LHCN-M2 (cell line): ENCODE results near the gene SHKBP1. TPM values are rescaled to one million over a fixed set of nuclear protein-coding genes. Genes with fewer than 3 reads are reported as not detected.
"Not testable (repeated sequence)": the region's sequence is repeated elsewhere in the genome, so short reads cannot be mapped to it uniquely, and the experiment has no call there.

ENCODE experiments used
- DNase-seq: peaks from one replicate; pipeline ENCODE4 v3.0.0-alpha.2; 2012; ENCODE audit warnings: low read depth
- total RNA-seq: library from RNA; depleted of rRNA; stranded (reverse); fragments of >200 nt; gene quantifications from 2 replicates; pipeline ENCODE4 v1.2.3, GENCODE V29; 2014

The SHKBP1 gene
- total RNA-seq, 1 experiment from 2014 or later, result 63.5 TPM

GRCh38 chr19:40582467-40582866 lies 5.8 kb downstream of the SHKBP1 start:
- DNase-seq, result no peak

- no peak for DNase-seq
Observed at GRCh38 chr19:40583283-40583682, 6.6 kb downstream of the SHKBP1 start.

DNA sequence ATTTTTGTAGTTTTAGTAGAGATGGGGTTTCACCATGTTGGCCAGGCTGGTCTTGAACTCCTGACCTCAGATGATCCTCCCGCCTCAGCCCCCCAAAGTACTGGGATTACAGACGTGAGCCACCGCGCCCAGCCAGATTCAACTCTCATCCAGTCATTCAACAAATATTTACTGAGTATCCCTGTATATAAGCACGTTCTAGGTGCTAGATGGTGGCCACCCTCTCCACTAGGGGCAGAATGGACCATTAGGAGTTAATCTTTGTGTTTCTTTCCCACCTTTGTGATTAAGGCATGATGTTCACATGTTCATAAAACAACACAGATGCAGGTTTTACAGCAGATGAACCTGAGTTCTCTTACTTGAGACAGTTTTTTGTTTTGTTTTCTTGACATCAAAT lies 7.3 kb downstream of the SHKBP1 start:
- no peak for DNase-seq

DNA sequence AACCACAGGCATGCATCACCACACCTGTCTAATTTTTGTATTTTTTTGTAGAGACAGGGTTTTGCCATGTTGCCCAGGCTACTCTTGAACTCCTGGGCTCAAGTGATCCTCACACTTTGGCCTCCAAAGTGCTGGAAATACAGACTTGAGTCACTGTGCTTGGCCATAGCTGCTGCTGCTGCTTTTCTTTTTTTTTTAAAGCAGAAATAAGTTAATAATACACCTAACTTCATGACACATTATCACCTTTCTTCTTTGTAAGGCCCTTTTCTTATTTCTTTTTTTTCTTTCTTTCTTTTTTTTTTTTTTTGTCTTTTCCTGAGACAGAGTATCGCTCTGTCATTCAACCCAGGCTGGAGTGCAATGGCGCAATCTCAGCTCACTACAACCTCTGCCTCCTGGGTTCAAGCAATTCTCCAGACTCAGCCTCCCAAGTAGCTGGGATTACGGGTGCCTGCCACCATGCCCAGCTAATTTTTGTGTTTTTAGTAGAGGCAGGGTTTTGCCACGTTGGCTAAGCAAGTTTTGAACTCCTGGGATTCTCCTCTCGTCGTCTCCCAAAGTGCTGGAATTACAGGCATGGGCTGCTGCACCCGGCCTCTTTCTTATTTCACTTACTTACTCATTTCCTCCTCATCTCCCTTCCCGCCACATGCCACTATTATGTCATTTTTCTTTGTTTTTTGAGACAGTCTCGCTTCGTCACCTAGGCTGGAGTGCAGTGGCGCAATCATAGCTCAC lies 8.7 kb downstream of the SHKBP1 start:
- peak; percentile 64 for DNase-seq

DNA sequence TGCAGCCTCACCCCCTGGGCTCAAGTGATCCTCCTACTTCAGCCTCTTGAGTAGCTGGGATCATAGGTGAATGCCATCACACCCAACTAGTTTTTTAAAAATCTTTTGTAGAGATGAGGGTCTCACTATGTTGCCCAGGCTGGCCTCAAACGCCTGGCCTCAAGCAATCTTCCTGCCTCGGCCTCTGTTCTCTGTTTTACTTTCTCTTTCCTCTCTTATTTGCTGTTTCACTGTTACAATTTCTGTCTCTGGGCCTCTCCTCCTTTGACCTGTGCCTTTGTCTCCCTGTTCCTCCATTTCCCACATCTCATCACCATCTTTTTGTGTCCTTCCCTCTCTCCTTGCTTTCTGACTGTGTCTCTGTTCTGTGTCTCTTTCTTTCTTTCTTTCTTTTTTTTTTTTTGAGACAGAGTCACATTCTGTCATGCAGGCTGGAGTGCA lies 9.3 kb downstream of the SHKBP1 start:
- DNase-seq, result no peak

- no peak for DNase-seq
Observed at GRCh38 chr19:40586611-40587010, 9.9 kb downstream of the SHKBP1 start.

- peak; percentile 72 for DNase-seq
Observed at GRCh38 chr19:40588110-40588854, 11.6 kb downstream of the SHKBP1 start.

DNA sequence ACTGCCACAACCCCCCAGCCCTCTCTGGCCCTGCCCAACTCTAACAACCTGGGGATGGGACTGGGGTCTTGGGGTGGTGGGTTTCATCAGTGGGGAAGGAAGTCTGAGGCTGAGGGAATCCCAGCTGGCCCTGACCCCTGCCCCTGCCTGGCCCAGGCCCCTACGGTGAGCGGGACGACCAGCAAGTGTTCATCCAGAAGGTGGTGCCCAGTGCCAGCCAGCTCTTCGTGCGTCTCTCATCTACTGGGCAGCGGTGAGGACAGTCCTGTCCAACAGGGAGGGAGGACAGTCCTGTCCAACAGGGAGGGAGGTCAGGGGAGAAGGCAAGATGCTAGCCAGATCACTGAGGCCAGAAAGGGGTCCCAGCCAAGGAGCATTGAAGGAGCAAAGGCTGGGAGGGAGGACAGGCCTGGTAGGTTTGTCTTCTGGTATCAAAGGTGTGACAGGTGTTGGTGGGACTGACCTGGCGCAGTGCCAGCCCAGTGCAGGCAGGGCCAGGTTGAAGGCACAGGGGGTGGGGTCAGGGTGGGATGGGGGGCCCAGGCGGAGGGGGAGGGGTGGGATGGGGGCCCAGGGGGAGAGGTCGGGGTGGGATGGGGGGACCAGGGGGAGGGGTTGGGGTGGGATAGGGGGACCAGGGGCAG lies 12.4 kb downstream of the SHKBP1 start:
- no peak for DNase-seq

DNA sequence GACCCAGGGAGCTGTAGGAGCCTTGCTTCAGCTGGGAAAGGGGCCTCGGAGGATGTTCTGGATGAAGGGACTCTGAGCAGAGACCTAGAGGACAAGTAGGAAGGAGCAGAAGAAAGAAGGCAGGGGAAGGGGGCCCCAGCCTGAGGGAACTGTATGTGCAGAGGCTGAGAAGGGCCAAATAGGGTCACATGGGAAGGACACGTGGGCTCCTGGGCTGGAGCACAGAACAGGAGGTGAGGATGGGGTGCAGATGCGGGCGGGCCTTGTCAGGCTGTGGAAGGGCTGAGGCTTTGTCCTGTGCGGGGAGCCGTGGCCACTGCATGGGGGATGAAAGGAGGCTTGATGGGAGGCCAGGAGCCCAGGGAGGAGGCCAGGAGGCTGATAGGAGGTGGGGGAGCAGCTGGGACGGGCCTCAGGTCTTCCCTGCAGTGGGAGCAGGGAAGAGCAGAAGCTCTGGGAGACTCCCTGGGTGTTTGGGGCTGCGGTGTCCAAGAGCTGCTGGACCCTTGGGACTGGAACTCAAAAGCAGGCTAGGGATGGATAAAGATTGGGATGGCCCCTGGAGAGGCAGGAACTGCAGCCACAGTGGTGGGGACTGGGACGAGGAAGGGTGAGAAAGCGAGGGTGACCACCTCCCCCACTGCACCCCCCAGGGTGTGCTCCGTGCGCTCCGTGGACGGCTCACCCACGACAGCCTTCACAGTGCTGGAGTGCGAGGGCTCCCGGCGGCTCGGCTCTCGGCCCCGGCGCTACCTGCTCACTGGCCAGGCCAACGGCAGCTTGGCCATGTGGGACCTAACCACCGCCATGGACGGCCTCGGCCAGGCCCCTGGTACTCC lies 13.1 kb downstream of the SHKBP1 start:
- DNase-seq, result no peak

GRCh38 chr19:40590464-40591265 lies 14.0 kb downstream of the SHKBP1 start:
- DNase-seq, result no peak

DNA sequence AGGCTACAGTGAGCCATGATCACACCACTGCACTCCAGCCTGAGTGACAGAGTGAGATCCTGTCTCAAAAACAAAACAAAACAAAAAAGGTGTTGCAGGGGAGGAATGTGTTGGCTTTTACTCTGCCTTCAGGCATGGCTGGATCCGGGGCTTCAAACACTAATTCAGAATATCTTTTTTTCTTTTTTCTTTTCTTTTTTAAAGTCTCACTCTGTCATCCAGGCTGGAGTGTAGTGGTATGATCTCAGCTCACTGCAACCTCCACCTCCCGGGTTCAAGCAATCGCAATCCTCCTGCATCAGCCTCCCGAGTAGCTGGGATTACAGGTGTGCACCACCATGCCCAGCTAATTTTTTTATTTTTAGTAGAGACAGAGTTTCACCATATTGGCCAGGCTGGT lies 15.1 kb downstream of the SHKBP1 start:
- not testable (repeated sequence) for DNase-seq

DNA sequence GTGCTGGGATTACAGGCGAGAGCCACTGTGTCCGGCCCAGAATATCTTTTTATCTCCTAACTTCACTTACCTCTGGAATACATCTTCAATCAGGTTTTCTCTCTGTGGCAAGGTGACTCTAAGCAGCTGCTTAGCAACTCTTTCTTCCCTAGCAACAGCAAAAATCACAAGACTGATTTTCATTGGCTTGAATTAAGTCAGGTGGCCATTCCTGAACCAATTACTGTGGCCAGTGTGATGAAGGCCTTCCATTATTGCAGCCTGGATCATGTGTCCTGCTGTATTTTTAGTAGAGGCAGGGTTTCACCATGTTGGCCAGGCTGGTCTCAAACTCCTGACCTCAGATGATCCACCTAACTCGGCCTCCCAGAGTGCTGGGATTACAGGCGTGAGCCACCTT lies 15.5 kb downstream of the SHKBP1 start:
- peak; percentile 71 for DNase-seq

- no peak for DNase-seq
Observed at GRCh38 chr19:40594255-40594654, 17.6 kb downstream of the SHKBP1 start.

DNA sequence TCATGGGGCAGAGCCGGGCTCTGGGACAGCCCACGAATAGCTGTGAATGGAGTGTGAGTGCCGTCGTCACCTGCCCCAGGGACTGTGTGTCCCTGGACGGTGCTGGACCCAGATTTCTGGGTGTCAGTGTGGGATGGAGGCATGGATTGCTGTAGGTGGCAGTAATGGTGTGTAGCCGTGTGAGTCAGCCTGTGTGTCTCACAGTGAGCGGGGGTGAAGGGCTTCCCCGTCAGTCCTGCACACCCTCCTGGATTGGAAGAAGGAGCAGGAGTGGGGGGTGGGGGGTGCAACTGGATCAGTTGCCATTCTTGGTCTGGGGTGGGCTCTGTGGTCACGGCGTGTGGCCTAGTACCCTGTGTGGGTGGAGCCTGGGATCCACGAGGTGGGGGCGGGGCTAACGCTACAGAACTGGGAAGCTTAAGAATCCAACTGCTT lies 18.0 kb downstream of the SHKBP1 start:
- no peak for DNase-seq

DNA sequence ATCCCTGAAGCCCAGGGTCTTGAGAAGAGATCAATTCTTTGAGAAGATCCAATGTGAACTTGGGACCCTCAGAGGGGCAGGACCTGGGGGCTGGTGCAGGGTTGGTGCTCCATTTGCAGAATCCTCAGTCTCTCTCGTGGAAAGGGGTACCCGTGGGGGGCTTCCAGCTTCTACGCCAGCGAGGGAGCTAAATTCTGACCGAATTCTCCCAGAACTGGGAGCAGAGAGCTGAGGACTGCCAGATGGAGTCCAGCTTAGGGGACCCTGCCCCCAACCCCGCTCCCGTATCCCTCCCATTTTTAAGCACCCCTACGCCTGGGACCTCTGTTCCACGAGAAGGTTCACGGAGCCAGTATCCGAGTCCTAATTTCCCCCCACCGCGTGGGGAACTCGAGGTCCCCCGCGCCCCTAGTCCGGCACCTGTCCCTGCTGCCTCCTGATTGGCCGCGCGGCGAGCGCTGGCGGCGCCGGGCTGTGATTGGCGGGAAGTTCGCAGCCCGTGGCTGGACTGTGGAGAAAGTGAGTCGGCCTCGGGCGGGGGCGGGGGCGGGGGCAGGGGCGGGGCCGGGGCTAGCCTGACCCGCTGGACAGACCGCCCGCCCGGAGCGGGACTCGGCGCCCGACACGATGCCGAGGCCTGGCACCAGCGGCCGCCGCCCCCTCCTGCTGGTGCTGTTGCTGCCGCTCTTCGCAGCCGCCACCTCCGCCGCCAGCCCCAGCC lies 20.1 kb downstream of the SHKBP1 start:
- DNase-seq, result no peak

DNA sequence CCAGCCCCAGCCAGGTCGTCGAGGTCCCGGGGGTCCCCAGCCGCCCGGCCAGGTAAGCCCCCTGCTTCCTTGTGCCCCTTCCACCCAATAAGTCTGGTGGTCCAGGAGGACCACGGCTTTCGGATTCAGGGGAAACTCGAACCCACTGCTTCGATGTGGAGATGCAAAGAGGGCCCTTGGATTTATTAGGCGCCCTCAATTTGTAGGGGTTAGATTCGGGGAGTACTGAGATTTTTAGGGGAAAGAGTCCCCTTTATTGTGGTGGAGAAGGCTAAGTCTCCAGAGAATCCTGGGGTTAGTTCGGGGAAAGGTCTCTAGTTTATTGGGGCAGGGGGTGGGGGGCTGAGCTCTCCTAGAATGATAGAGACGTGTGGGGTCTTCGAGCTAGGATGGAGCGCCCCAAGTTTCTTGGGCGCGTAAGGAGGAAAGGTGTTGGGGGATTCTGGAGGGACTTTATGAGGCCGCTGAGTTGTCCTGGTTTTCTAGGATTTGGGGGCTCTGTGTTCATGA lies 20.7 kb downstream of the SHKBP1 start:
- no peak for DNase-seq

GRCh38 chr19:40598121-40598917 lies 21.6 kb downstream of the SHKBP1 start:
- peak; percentile 80 for DNase-seq

DNA sequence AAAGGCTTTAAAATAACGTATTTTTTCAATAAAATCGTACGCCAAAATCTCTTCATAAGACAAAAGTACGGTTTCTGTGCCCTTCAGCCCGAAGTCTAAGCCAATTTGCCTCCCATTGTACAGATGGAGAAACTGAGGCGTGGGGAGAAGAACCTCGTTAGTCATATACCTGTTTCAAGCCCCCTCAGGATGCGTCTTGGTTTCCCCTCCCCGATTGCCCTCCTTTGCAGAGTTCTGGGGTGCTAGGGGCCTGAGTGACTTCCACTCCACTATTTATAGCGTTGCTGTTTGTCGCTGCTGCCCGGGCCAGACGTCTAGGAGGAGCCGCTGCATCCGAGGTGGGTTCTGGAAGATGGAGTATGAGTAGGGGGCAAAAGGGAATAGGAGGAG lies 22.2 kb downstream of the SHKBP1 start:
- no peak for DNase-seq

- no peak for DNase-seq
Observed at GRCh38 chr19:40599331-40599901, 22.7 kb downstream of the SHKBP1 start.
